ENCODE measurements around the gene COL6A3.
"Not testable (repeated sequence)": the region's sequence is repeated elsewhere in the genome, so short reads cannot be mapped to it uniquely, and the experiment has no call there.

Gene COL6A3

GRCh38 chr2:237421542-237422116 is 7.7 kb upstream of the COL6A3 start:
- peak; percentile 45 to 60 (median 49) for DNase-seq
- Histone ChIP-seq H3K9me3 (ENCODE audit: control insufficient read depth, low read length) (no peaks in the 10 kb centered on the region), H3K4me1 (ENCODE audit: control insufficient read depth, insufficient read depth, low read length, poor library complexity, severe bottlenecking) (peaks cover 7% of the 10 kb centered on the region), H3K4me3 (ENCODE audit: insufficient read depth, low read depth, low read length, poor library complexity, severe bottlenecking) (peak overlapping the region; percentile 6), H3K27me3 (replicated peaks; ENCODE audit: control insufficient read depth, insufficient read depth, low read length, poor library complexity, severe bottlenecking) (no peaks in the 10 kb centered on the region), H3K36me3 (ENCODE audit: control insufficient read depth, insufficient read depth, low read length) (no peaks in the 10 kb centered on the region), H3K27ac (ENCODE audit: insufficient read depth, low read length, poor library complexity, severe bottlenecking) (no peak overlapping the region)

GRCh38 chr2:237418300-237418699 is 4.3 kb upstream of the COL6A3 start:
- Histone ChIP-seq H3K4me1 (ENCODE audit: control insufficient read depth, insufficient read depth, low read length, poor library complexity, severe bottlenecking) (peaks cover 7% of the 10 kb centered on the region), H3K27me3 (replicated peaks; ENCODE audit: control insufficient read depth, insufficient read depth, low read length, poor library complexity, severe bottlenecking) (no peaks in the 10 kb centered on the region), H3K9me3 (ENCODE audit: control insufficient read depth, low read length) (no peaks in the 10 kb centered on the region), H3K27ac (ENCODE audit: insufficient read depth, low read length, poor library complexity, severe bottlenecking) (no peak overlapping the region), H3K4me3 (ENCODE audit: insufficient read depth, low read depth, low read length, poor library complexity, severe bottlenecking) (no peak overlapping the region), H3K36me3 (ENCODE audit: control insufficient read depth, insufficient read depth, low read length) (no peaks in the 10 kb centered on the region)
- no peak for DNase-seq

GRCh38 chr2:237412988-237413776 is 782 bp downstream of the COL6A3 start:
- no peak overlapping the region for H3K27ac ChIP-seq (ENCODE audit: insufficient read depth, low read length, poor library complexity, severe bottlenecking)
- H3K27me3 ChIP-seq (replicated peaks; ENCODE audit: control insufficient read depth, insufficient read depth, low read length, poor library complexity, severe bottlenecking) = no peaks in the 10 kb centered on the region
- H3K36me3 ChIP-seq (ENCODE audit: control insufficient read depth, insufficient read depth, low read length) = no peaks in the 10 kb centered on the region
- H3K9me3 ChIP-seq (ENCODE audit: control insufficient read depth, low read length) = no peaks in the 10 kb centered on the region
- no peak for DNase-seq
- H3K4me3 ChIP-seq (ENCODE audit: insufficient read depth, low read depth, low read length, poor library complexity, severe bottlenecking) = no peak overlapping the region
- no peaks in the 10 kb centered on the region for H3K4me1 ChIP-seq (ENCODE audit: control insufficient read depth, insufficient read depth, low read length, poor library complexity, severe bottlenecking)

- H3K36me3 ChIP-seq (ENCODE audit: control insufficient read depth, insufficient read depth, low read length) = no peaks in the 10 kb centered on the region
- no peaks in the 10 kb centered on the region for H3K27me3 ChIP-seq (replicated peaks; ENCODE audit: control insufficient read depth, insufficient read depth, low read length, poor library complexity, severe bottlenecking)
- H3K9me3 ChIP-seq (ENCODE audit: control insufficient read depth, low read length) = no peaks in the 10 kb centered on the region
- no peak overlapping the region for H3K27ac ChIP-seq (ENCODE audit: insufficient read depth, low read length, poor library complexity, severe bottlenecking)
- no peaks in the 10 kb centered on the region for H3K4me1 ChIP-seq (ENCODE audit: control insufficient read depth, insufficient read depth, low read length, poor library complexity, severe bottlenecking)
- DNase-seq = no peak
- H3K4me3 ChIP-seq (ENCODE audit: insufficient read depth, low read depth, low read length, poor library complexity, severe bottlenecking) = no peak overlapping the region
Measured at GRCh38 chr2:237412646-237412987, 1.3 kb downstream of the COL6A3 start.

- Histone ChIP-seq H3K4me1 (ENCODE audit: control insufficient read depth, insufficient read depth, low read length, poor library complexity, severe bottlenecking) (no peaks in the 10 kb centered on the region), H3K9me3 (ENCODE audit: control insufficient read depth, low read length) (no peaks in the 10 kb centered on the region), H3K36me3 (ENCODE audit: control insufficient read depth, insufficient read depth, low read length) (no peaks in the 10 kb centered on the region), H3K4me3 (ENCODE audit: insufficient read depth, low read depth, low read length, poor library complexity, severe bottlenecking) (no peak overlapping the region), H3K27ac (ENCODE audit: insufficient read depth, low read length, poor library complexity, severe bottlenecking) (no peak overlapping the region), H3K27me3 (replicated peaks; ENCODE audit: control insufficient read depth, insufficient read depth, low read length, poor library complexity, severe bottlenecking) (no peaks in the 10 kb centered on the region)
- DNase-seq = no peak
Measured at GRCh38 chr2:237411683-237412423, 2.1 kb downstream of the COL6A3 start.

- Histone ChIP-seq H3K27ac (ENCODE audit: insufficient read depth, low read length, poor library complexity, severe bottlenecking) (no peak overlapping the region), H3K4me3 (ENCODE audit: insufficient read depth, low read depth, low read length, poor library complexity, severe bottlenecking) (no peak overlapping the region)
- no peak for DNase-seq
Measured at GRCh38 chr2:237411092-237411601, 2.8 kb downstream of the COL6A3 start.

GRCh38 chr2:237409263-237409662 is 4.7 kb downstream of the COL6A3 start:
- not testable (repeated sequence) for H3K36me3 ChIP-seq (ENCODE audit: control insufficient read depth, insufficient read depth, low read length); H3K27ac ChIP-seq (ENCODE audit: insufficient read depth, low read length, poor library complexity, severe bottlenecking); H3K27me3 ChIP-seq (replicated peaks; ENCODE audit: control insufficient read depth, insufficient read depth, low read length, poor library complexity, severe bottlenecking); DNase-seq; H3K4me1 ChIP-seq (ENCODE audit: control insufficient read depth, insufficient read depth, low read length, poor library complexity, severe bottlenecking); H3K4me3 ChIP-seq (ENCODE audit: insufficient read depth, low read depth, low read length, poor library complexity, severe bottlenecking); H3K9me3 ChIP-seq (ENCODE audit: control insufficient read depth, low read length)

More at GRCh38 chr2:237411092-237411601, 2.8 kb downstream of the COL6A3 start:
- H3K27me3 ChIP-seq (replicated peaks; ENCODE audit: control insufficient read depth, insufficient read depth, low read length, poor library complexity, severe bottlenecking) = no peaks in the 10 kb centered on the region
- no peaks in the 10 kb centered on the region for H3K4me1 ChIP-seq (ENCODE audit: control insufficient read depth, insufficient read depth, low read length, poor library complexity, severe bottlenecking)
- no peaks in the 10 kb centered on the region for H3K9me3 ChIP-seq (ENCODE audit: control insufficient read depth, low read length)
- H3K36me3 ChIP-seq (ENCODE audit: control insufficient read depth, insufficient read depth, low read length) = no peaks in the 10 kb centered on the region

- H3K9me3 ChIP-seq (ENCODE audit: control insufficient read depth, low read length) = no peaks in the 10 kb centered on the region
- H3K27ac ChIP-seq (ENCODE audit: insufficient read depth, low read length, poor library complexity, severe bottlenecking) = no peak overlapping the region
- H3K4me3 ChIP-seq (ENCODE audit: insufficient read depth, low read depth, low read length, poor library complexity, severe bottlenecking) = no peak overlapping the region
- no peaks in the 10 kb centered on the region for H3K4me1 ChIP-seq (ENCODE audit: control insufficient read depth, insufficient read depth, low read length, poor library complexity, severe bottlenecking)
- no peaks in the 10 kb centered on the region for H3K36me3 ChIP-seq (ENCODE audit: control insufficient read depth, insufficient read depth, low read length)
- DNase-seq = no peak
- H3K27me3 ChIP-seq (replicated peaks; ENCODE audit: control insufficient read depth, insufficient read depth, low read length, poor library complexity, severe bottlenecking) = no peaks in the 10 kb centered on the region
Measured at GRCh38 chr2:237408335-237409000, 5.5 kb downstream of the COL6A3 start.

GRCh38 chr2:237407700-237408099 is 6.3 kb downstream of the COL6A3 start:
- Histone ChIP-seq H3K4me1 (ENCODE audit: control insufficient read depth, insufficient read depth, low read length, poor library complexity, severe bottlenecking) (no peaks in the 10 kb centered on the region), H3K27me3 (replicated peaks; ENCODE audit: control insufficient read depth, insufficient read depth, low read length, poor library complexity, severe bottlenecking) (no peaks in the 10 kb centered on the region), H3K4me3 (ENCODE audit: insufficient read depth, low read depth, low read length, poor library complexity, severe bottlenecking) (no peak overlapping the region), H3K27ac (ENCODE audit: insufficient read depth, low read length, poor library complexity, severe bottlenecking) (no peak overlapping the region), H3K9me3 (ENCODE audit: control insufficient read depth, low read length) (no peaks in the 10 kb centered on the region), H3K36me3 (ENCODE audit: control insufficient read depth, insufficient read depth, low read length) (no peaks in the 10 kb centered on the region)
- DNase-seq = no peak
